Type B pancreatic cell (in vitro differentiated cells): ENCODE data around the gene SLC35F1. TPM values are rescaled to one million over a fixed set of nuclear protein-coding genes. Genes with fewer than 3 reads are reported as not detected.

Source experiments
- DNase-seq: peaks from one replicate; pipeline ENCODE4 v3.0.0; 2021; ENCODE audit warnings: mixed read lengths; ENCODE audit not compliant: unreplicated experiment; ENCODE audit errors: extremely low spot score
- H3K27ac Mint-ChIP-seq: 2 replicates; pipeline ENCODE4 v1.8.0; 2021; ENCODE audit warnings: mild to moderate bottlenecking, mixed read lengths
- H3K27me3 Mint-ChIP-seq: 2 replicates; pipeline ENCODE4 v1.8.0; 2021; ENCODE audit warnings: mixed read lengths
- H3K36me3 Mint-ChIP-seq: 2 replicates; pipeline ENCODE4 v1.8.0; 2021; ENCODE audit warnings: mixed read lengths
- H3K4me1 Mint-ChIP-seq: one replicate; pipeline ENCODE4 v1.8.0; 2021; ENCODE audit warnings: mixed read lengths; ENCODE audit not compliant: unreplicated experiment
- H3K4me3 Mint-ChIP-seq: 2 replicates; pipeline ENCODE4 v1.8.0; 2021; ENCODE audit warnings: mild to moderate bottlenecking, mixed read lengths
- H3K9me3 Mint-ChIP-seq: 2 replicates; pipeline ENCODE4 v1.8.0; 2021; ENCODE audit warnings: mixed read lengths
- total RNA-seq: library from RNA; stranded (reverse); gene quantifications from 2 replicates; pipeline ENCODE4 v1.2.1, GENCODE V29; 2021; ENCODE audit warnings: low replicate concordance
- TF ChIP-seq, protein P1 (sequence below): fragments of 200-600 bp; sonication (generic); conservative IDR thresholded peaks from 2 replicates; pipeline ENCODE4 v1.5.0; 2021; ENCODE audit warnings: antibody characterized with exemption, mild to moderate bottlenecking

SLC35F1 gene
- total RNA-seq, 1 donor from 2014 or later: 6.1 TPM

DNA sequence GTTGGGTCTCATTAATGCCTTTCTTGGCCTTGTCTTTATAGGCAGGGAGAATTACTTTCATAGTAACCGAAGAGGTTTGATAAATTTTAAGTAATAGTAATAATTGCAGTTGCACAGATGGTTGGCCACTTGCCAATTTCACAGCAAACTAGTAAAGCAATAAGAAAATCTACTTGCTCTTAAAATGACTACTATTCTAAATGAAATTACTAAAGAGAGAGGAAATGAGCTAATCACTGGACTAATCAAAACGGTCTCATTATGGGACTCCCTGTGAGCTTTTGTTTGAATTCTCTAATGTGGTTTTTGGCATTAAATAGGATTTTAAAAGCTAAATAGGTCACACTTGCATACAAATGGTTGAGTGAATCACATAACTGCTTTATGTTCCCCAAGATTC lies 413.6 kb downstream of the SLC35F1 start:
- Mint-ChIP-seq H3K4me1 (peaks cover 10% of the 10 kb centered on the region), H3K36me3 (no peaks in the 10 kb centered on the region), H3K9me3 (peaks cover 4% of the 10 kb centered on the region), H3K4me3 (no peak overlapping the region), H3K27me3 (no peaks in the 10 kb centered on the region), H3K27ac (no peak overlapping the region)
- TF ChIP-seq, protein P1, sequence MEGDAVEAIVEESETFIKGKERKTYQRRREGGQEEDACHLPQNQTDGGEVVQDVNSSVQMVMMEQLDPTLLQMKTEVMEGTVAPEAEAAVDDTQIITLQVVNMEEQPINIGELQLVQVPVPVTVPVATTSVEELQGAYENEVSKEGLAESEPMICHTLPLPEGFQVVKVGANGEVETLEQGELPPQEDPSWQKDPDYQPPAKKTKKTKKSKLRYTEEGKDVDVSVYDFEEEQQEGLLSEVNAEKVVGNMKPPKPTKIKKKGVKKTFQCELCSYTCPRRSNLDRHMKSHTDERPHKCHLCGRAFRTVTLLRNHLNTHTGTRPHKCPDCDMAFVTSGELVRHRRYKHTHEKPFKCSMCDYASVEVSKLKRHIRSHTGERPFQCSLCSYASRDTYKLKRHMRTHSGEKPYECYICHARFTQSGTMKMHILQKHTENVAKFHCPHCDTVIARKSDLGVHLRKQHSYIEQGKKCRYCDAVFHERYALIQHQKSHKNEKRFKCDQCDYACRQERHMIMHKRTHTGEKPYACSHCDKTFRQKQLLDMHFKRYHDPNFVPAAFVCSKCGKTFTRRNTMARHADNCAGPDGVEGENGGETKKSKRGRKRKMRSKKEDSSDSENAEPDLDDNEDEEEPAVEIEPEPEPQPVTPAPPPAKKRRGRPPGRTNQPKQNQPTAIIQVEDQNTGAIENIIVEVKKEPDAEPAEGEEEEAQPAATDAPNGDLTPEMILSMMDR: no peak
- DNase-seq: no peak

DNA sequence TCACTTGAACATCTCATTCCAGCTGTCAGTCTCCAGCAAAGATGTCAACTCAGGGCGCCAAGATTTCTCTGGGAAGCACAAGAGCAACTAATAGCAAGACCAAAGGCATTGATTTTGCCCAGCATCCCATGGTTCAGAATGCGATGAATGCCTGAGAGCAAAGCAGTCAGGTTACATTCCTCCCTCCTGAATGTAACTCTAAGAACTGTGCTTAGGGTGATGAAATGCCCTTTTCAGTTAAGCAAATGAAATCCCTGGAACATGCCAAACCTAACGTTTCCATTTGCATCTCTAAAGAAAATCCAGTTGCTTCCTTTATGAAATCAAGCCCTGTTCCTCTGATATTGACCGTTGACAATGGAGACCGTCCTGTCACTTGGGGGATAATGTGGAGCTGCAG lies 417.1 kb downstream of the SLC35F1 start:
- H3K9me3 Mint-ChIP-seq: peaks cover 4% of the 10 kb centered on the region
- H3K4me3 Mint-ChIP-seq: no peak overlapping the region
- H3K27me3 Mint-ChIP-seq: no peaks in the 10 kb centered on the region
- H3K27ac Mint-ChIP-seq: no peak overlapping the region
- no peak for DNase-seq
- H3K4me1 Mint-ChIP-seq: no peaks in the 10 kb centered on the region
- no peaks in the 10 kb centered on the region for H3K36me3 Mint-ChIP-seq
- TF ChIP-seq, protein P1: no peak

DNA sequence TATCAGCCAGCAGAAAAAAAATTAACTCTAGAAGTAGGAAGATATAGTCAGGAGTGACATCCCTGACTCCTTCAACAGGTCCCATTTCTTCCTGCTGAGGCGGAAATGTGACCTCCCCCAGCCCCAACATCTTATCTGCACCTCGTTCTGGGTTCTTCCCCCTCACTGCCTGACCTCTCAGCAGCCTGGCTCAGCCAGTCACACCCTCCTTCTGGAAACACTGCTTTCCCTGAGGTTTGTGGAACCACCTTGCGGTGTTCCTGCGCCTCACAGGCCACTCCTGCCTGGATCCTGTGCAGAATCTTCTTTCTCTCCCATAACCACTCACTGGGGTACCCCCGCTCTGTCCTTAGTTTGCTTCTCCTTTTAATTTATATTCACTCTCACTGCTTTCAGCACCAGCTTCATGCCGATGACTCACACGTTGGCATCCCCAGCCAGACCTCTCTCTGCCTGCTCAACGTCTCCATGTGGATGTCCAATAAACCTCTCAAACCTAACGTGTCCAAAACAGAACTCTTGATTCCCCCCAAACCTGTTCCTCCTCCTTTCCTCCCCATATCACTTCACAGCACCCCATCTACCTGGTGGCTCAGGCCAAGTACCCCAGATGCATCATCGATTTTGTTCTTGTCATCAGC lies 418.3 kb downstream of the SLC35F1 start:
- H3K27ac Mint-ChIP-seq: no peak overlapping the region
- TF ChIP-seq, protein P1: no peak
- H3K36me3 Mint-ChIP-seq: no peaks in the 10 kb centered on the region
- H3K4me1 Mint-ChIP-seq: no peaks in the 10 kb centered on the region
- H3K27me3 Mint-ChIP-seq: no peaks in the 10 kb centered on the region
- H3K9me3 Mint-ChIP-seq: peaks cover 4% of the 10 kb centered on the region
- DNase-seq: no peak
- no peak overlapping the region for H3K4me3 Mint-ChIP-seq

DNA sequence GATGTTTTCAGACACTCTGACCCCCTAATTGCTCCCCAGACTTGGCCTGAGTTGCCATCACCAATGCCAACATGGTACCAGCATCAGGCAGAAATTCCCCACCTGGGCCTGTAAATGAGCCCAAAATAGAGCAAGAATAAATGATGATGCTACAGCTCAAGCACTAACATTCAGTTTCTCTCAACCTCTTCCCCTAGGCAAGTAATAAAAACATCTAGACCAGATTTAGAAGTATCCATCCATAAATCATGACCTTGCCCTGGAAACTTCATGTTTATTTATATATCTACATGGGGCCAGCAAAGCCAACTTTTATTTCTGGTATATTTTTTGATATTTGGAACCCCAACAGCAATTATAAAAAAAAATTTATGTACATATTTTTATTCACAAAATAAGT lies 419.6 kb downstream of the SLC35F1 start:
- Mint-ChIP-seq H3K4me1 (no peaks in the 10 kb centered on the region), H3K4me3 (no peak overlapping the region)
- no peak for DNase-seq

DNA sequence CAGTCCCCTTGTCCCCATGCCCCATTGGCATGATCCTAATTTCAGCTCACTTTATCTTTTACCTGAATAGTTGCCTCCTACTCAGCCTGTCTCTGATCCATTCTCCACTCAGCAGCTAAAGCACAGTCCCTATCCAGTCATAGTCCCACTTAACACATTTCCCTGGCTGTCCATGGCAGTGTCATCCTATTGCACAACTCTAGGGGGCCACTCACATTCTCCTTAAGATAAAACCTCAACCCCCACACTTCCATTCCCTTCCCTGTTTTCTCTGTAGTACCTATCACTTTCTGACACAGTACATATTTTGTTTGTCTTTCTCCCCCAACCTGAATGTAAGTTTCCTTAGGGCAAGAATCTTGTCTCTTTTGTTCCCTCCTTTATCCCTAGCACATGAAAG lies 420.2 kb downstream of the SLC35F1 start:
- no peak overlapping the region for H3K27ac Mint-ChIP-seq
- TF ChIP-seq, protein P1: no peak
- no peaks in the 10 kb centered on the region for H3K27me3 Mint-ChIP-seq
- no peaks in the 10 kb centered on the region for H3K4me1 Mint-ChIP-seq
- no peaks in the 10 kb centered on the region for H3K36me3 Mint-ChIP-seq
- DNase-seq: no peak
- peaks cover 4% of the 10 kb centered on the region for H3K9me3 Mint-ChIP-seq
- H3K4me3 Mint-ChIP-seq: no peak overlapping the region

More for the DNA sequence above, 419.6 kb downstream of the SLC35F1 start:
- TF ChIP-seq, protein P1: no peak
- Mint-ChIP-seq H3K9me3 (peaks cover 4% of the 10 kb centered on the region), H3K27me3 (no peaks in the 10 kb centered on the region), H3K36me3 (no peaks in the 10 kb centered on the region), H3K27ac (no peak overlapping the region)
